ENCODE measurements around the gene SEMA5A.

SEMA5A gene

GRCh38 chr5:9284781-9285307 is 261.0 kb downstream of the SEMA5A start:
- Histone ChIP-seq H3K9me3 (ENCODE audit: control insufficient read depth in 5 of 5, low read length in 5 of 5) (no peaks in the 10 kb centered on the region), H3K27me3 (ENCODE audit: control insufficient read depth in 5 of 5, insufficient read depth in 4 of 5, low read length in 5 of 5) (no peaks in the 10 kb centered on the region), H3K27ac (ENCODE audit: low read depth, low read length) (no peak overlapping the region), H3K36me3 (ENCODE audit: control insufficient read depth in 5 of 5, insufficient read depth in 5 of 5, low read length in 5 of 5) (no peaks in the 10 kb centered on the region), H3K9ac (ENCODE audit: low read length in 5 of 5) (no peak overlapping the region), H3K4me1 (ENCODE audit: control insufficient read depth in 5 of 5, insufficient read depth in 5 of 5, low read length in 5 of 5) (peaks cover 0 to 3% (median 0%) of the 10 kb centered on the region in 5 donors), H3K4me3 (ENCODE audit: low read depth in 1 of 5, low read length in 5 of 5) (no peak overlapping the region)

GRCh38 chr5:9284272-9284671 is 261.6 kb downstream of the SEMA5A start:
- no peaks in the 10 kb centered on the region for H3K36me3 ChIP-seq (ENCODE audit: control insufficient read depth in 5 of 5, insufficient read depth in 5 of 5, low read length in 5 of 5)
- H3K4me3 ChIP-seq (ENCODE audit: low read depth in 1 of 5, low read length in 5 of 5), result no peak overlapping the region
- no peaks in the 10 kb centered on the region for H3K27me3 ChIP-seq (ENCODE audit: control insufficient read depth in 5 of 5, insufficient read depth in 4 of 5, low read length in 5 of 5)
- peaks cover 0 to 3% (median 0%) of the 10 kb centered on the region in 5 donors for H3K4me1 ChIP-seq (ENCODE audit: control insufficient read depth in 5 of 5, insufficient read depth in 5 of 5, low read length in 5 of 5)
- no peaks in the 10 kb centered on the region for H3K9me3 ChIP-seq (ENCODE audit: control insufficient read depth in 5 of 5, low read length in 5 of 5)
- H3K9ac ChIP-seq (ENCODE audit: low read length in 5 of 5), result no peak overlapping the region
- no peak overlapping the region for H3K27ac ChIP-seq (ENCODE audit: low read depth, low read length)

GRCh38 chr5:9283473-9283872 is 262.4 kb downstream of the SEMA5A start:
- Histone ChIP-seq H3K27me3 (ENCODE audit: control insufficient read depth in 5 of 5, insufficient read depth in 4 of 5, low read length in 5 of 5) (no peaks in the 10 kb centered on the region), H3K4me1 (ENCODE audit: control insufficient read depth in 5 of 5, insufficient read depth in 5 of 5, low read length in 5 of 5) (peaks cover 0 to 3% (median 0%) of the 10 kb centered on the region in 5 donors), H3K36me3 (ENCODE audit: control insufficient read depth in 5 of 5, insufficient read depth in 5 of 5, low read length in 5 of 5) (no peaks in the 10 kb centered on the region), H3K9ac (ENCODE audit: low read length in 5 of 5) (no peak overlapping the region), H3K9me3 (ENCODE audit: control insufficient read depth in 5 of 5, low read length in 5 of 5) (no peaks in the 10 kb centered on the region), H3K4me3 (ENCODE audit: low read depth in 1 of 5, low read length in 5 of 5) (no peak overlapping the region), H3K27ac (ENCODE audit: low read depth, low read length) (no peak overlapping the region)

GRCh38 chr5:9283021-9283420 is 262.9 kb downstream of the SEMA5A start:
- no peaks in the 10 kb centered on the region for H3K36me3 ChIP-seq (ENCODE audit: control insufficient read depth in 5 of 5, insufficient read depth in 5 of 5, low read length in 5 of 5)
- no peak overlapping the region for H3K27ac ChIP-seq (ENCODE audit: low read depth, low read length)
- H3K4me3 ChIP-seq (ENCODE audit: low read depth in 1 of 5, low read length in 5 of 5), result no peak overlapping the region
- H3K27me3 ChIP-seq (ENCODE audit: control insufficient read depth in 5 of 5, insufficient read depth in 4 of 5, low read length in 5 of 5), result no peaks in the 10 kb centered on the region
- no peaks in the 10 kb centered on the region for H3K9me3 ChIP-seq (ENCODE audit: control insufficient read depth in 5 of 5, low read length in 5 of 5)
- no peak overlapping the region for H3K9ac ChIP-seq (ENCODE audit: low read length in 5 of 5)
- peaks cover 0 to 3% (median 0%) of the 10 kb centered on the region in 5 donors for H3K4me1 ChIP-seq (ENCODE audit: control insufficient read depth in 5 of 5, insufficient read depth in 5 of 5, low read length in 5 of 5)

- Histone ChIP-seq H3K4me3 (ENCODE audit: low read depth in 1 of 5, low read length in 5 of 5) (no peak overlapping the region), H3K9ac (ENCODE audit: low read length in 5 of 5) (no peak overlapping the region), H3K27me3 (ENCODE audit: control insufficient read depth in 5 of 5, insufficient read depth in 4 of 5, low read length in 5 of 5) (no peaks in the 10 kb centered on the region), H3K27ac (ENCODE audit: low read depth, low read length) (no peak overlapping the region), H3K9me3 (ENCODE audit: control insufficient read depth in 5 of 5, low read length in 5 of 5) (no peaks in the 10 kb centered on the region), H3K36me3 (ENCODE audit: control insufficient read depth in 5 of 5, insufficient read depth in 5 of 5, low read length in 5 of 5) (no peaks in the 10 kb centered on the region), H3K4me1 (ENCODE audit: control insufficient read depth in 5 of 5, insufficient read depth in 5 of 5, low read length in 5 of 5) (peaks cover 0 to 3% (median 0%) of the 10 kb centered on the region in 5 donors)
Observed at GRCh38 chr5:9282211-9282610, 263.7 kb downstream of the SEMA5A start.

- Histone ChIP-seq H3K4me1 (ENCODE audit: control insufficient read depth in 5 of 5, insufficient read depth in 5 of 5, low read length in 5 of 5) (no peaks in the 10 kb centered on the region), H3K36me3 (ENCODE audit: control insufficient read depth in 5 of 5, insufficient read depth in 5 of 5, low read length in 5 of 5) (no peaks in the 10 kb centered on the region), H3K4me3 (ENCODE audit: low read depth in 1 of 5, low read length in 5 of 5) (no peak overlapping the region), H3K9me3 (ENCODE audit: control insufficient read depth in 5 of 5, low read length in 5 of 5) (no peaks in the 10 kb centered on the region), H3K9ac (ENCODE audit: low read length in 5 of 5) (no peak overlapping the region), H3K27me3 (ENCODE audit: control insufficient read depth in 5 of 5, insufficient read depth in 4 of 5, low read length in 5 of 5) (no peaks in the 10 kb centered on the region), H3K27ac (ENCODE audit: low read depth, low read length) (no peak overlapping the region)
Observed at GRCh38 chr5:9279774-9280173, 266.1 kb downstream of the SEMA5A start.

- no peaks in the 10 kb centered on the region for H3K27me3 ChIP-seq (ENCODE audit: control insufficient read depth in 5 of 5, insufficient read depth in 4 of 5, low read length in 5 of 5)
- H3K9me3 ChIP-seq (ENCODE audit: control insufficient read depth in 5 of 5, low read length in 5 of 5), result no peaks in the 10 kb centered on the region
- no peak overlapping the region for H3K4me3 ChIP-seq (ENCODE audit: low read depth in 1 of 5, low read length in 5 of 5)
- H3K36me3 ChIP-seq (ENCODE audit: control insufficient read depth in 5 of 5, insufficient read depth in 5 of 5, low read length in 5 of 5), result no peaks in the 10 kb centered on the region
- no peaks in the 10 kb centered on the region for H3K4me1 ChIP-seq (ENCODE audit: control insufficient read depth in 5 of 5, insufficient read depth in 5 of 5, low read length in 5 of 5)
- no peak overlapping the region for H3K9ac ChIP-seq (ENCODE audit: low read length in 5 of 5)
- no peak overlapping the region for H3K27ac ChIP-seq (ENCODE audit: low read depth, low read length)
Observed at GRCh38 chr5:9278921-9279603, 266.8 kb downstream of the SEMA5A start.

- peaks cover 0 to 2% (median 0%) of the 10 kb centered on the region in 5 donors for H3K27me3 ChIP-seq (ENCODE audit: control insufficient read depth in 5 of 5, insufficient read depth in 4 of 5, low read length in 5 of 5)
- H3K9me3 ChIP-seq (ENCODE audit: control insufficient read depth in 5 of 5, low read length in 5 of 5), result no peaks in the 10 kb centered on the region
- H3K4me1 ChIP-seq (ENCODE audit: control insufficient read depth in 5 of 5, insufficient read depth in 5 of 5, low read length in 5 of 5), result no peaks in the 10 kb centered on the region
- no peak overlapping the region for H3K27ac ChIP-seq (ENCODE audit: low read depth, low read length)
- no peak overlapping the region for H3K4me3 ChIP-seq (ENCODE audit: low read depth in 1 of 5, low read length in 5 of 5)
- H3K9ac ChIP-seq (ENCODE audit: low read length in 5 of 5), result no peak overlapping the region
- no peaks in the 10 kb centered on the region for H3K36me3 ChIP-seq (ENCODE audit: control insufficient read depth in 5 of 5, insufficient read depth in 5 of 5, low read length in 5 of 5)
Observed at GRCh38 chr5:9269014-9269413, 276.9 kb downstream of the SEMA5A start.

- no peaks in the 10 kb centered on the region for H3K4me1 ChIP-seq (ENCODE audit: control insufficient read depth in 5 of 5, insufficient read depth in 5 of 5, low read length in 5 of 5)
Observed at GRCh38 chr5:9268226-9268625, 277.6 kb downstream of the SEMA5A start.

GRCh38 chr5:9265441-9266287 is 280.2 kb downstream of the SEMA5A start:
- Histone ChIP-seq H3K36me3 (ENCODE audit: control insufficient read depth in 5 of 5, insufficient read depth in 5 of 5, low read length in 5 of 5) (no peaks in the 10 kb centered on the region), H3K4me1 (ENCODE audit: control insufficient read depth in 5 of 5, insufficient read depth in 5 of 5, low read length in 5 of 5) (no peaks in the 10 kb centered on the region), H3K27ac (ENCODE audit: low read depth, low read length) (no peak overlapping the region), H3K27me3 (ENCODE audit: control insufficient read depth in 5 of 5, insufficient read depth in 4 of 5, low read length in 5 of 5) (no peaks in the 10 kb centered on the region), H3K4me3 (ENCODE audit: low read depth in 1 of 5, low read length in 5 of 5) (no peak overlapping the region), H3K9me3 (ENCODE audit: control insufficient read depth in 5 of 5, low read length in 5 of 5) (no peaks in the 10 kb centered on the region), H3K9ac (ENCODE audit: low read length in 5 of 5) (no peak overlapping the region)

More at GRCh38 chr5:9268226-9268625, 277.6 kb downstream of the SEMA5A start:
- H3K9ac ChIP-seq (ENCODE audit: low read length in 5 of 5), result no peak overlapping the region
- no peaks in the 10 kb centered on the region for H3K9me3 ChIP-seq (ENCODE audit: control insufficient read depth in 5 of 5, low read length in 5 of 5)
- H3K36me3 ChIP-seq (ENCODE audit: control insufficient read depth in 5 of 5, insufficient read depth in 5 of 5, low read length in 5 of 5), result no peaks in the 10 kb centered on the region
- H3K4me3 ChIP-seq (ENCODE audit: low read depth in 1 of 5, low read length in 5 of 5), result no peak overlapping the region
- H3K27ac ChIP-seq (ENCODE audit: low read depth, low read length), result no peak overlapping the region
- H3K27me3 ChIP-seq (ENCODE audit: control insufficient read depth in 5 of 5, insufficient read depth in 4 of 5, low read length in 5 of 5), result peaks cover 0 to 2% (median 0%) of the 10 kb centered on the region in 5 donors
